Lung (tissue), 12 donors: ENCODE measurements around the gene SLC23A3. TPM values are rescaled to one million over a fixed set of nuclear protein-coding genes. Genes with fewer than 3 reads are reported as not detected.

Experiments
- ATAC-seq: fragments of 200-7000 bp; cut with Tn5 transposase; one replicate; pipeline ENCODE4 v1.9.1; 2020; ENCODE audit warnings: moderate number of reproducible peaks; ENCODE audit not compliant: insufficient read depth, low FRiP score
- DNase-seq, 3 donors: peaks; one replicate each; pipeline ENCODE4 v3.0.0-alpha.2; 2013 to 2017
- H3K27ac ChIP-seq, 2 donors: one replicate each; pipeline ENCODE4 v1.5.1; 2013; ENCODE audit warnings: mild to moderate bottlenecking in 2 of 2, moderate library complexity in 2 of 2, control low read depth in 1 of 2, inconsistent platforms in 1 of 2, low read depth in 1 of 2, low read length in 1 of 2
- H3K27me3 ChIP-seq, 3 donors: one replicate each; pipeline ENCODE4 v1.5.1; 2013; ENCODE audit warnings: low read length in 2 of 3; ENCODE audit not compliant: control insufficient read depth in 3 of 3, insufficient read depth in 3 of 3
- H3K36me3 ChIP-seq, 4 donors: one replicate each; pipeline ENCODE4 v1.5.1; 2013; ENCODE audit warnings: low read length in 4 of 4, mild to moderate bottlenecking in 1 of 4, moderate library complexity in 1 of 4; ENCODE audit not compliant: control insufficient read depth in 4 of 4, insufficient read depth in 4 of 4
- H3K4me1 ChIP-seq, 5 donors: one replicate each; pipeline ENCODE4 v1.5.1; 2013; ENCODE audit warnings: low read length in 5 of 5, mild to moderate bottlenecking in 2 of 5, moderate library complexity in 1 of 5; ENCODE audit not compliant: control insufficient read depth in 5 of 5, insufficient read depth in 5 of 5
- H3K4me3 ChIP-seq: one replicate; pipeline ENCODE4 v1.5.1; 2013; ENCODE audit warnings: mild to moderate bottlenecking, control low read depth, moderate library complexity
- H3K9ac ChIP-seq, 2 donors: one replicate each; pipeline ENCODE4 v1.5.1; 2013; ENCODE audit warnings: low read length in 2 of 2, control low read depth in 1 of 2; ENCODE audit not compliant: insufficient read depth in 1 of 2
- H3K9me3 ChIP-seq, 4 donors: one replicate each; pipeline ENCODE4 v1.5.1; 2013; ENCODE audit warnings: low read length in 3 of 4, mild to moderate bottlenecking in 1 of 4, moderate library complexity in 1 of 4; ENCODE audit not compliant: control insufficient read depth in 4 of 4, insufficient read depth in 3 of 4
- CTCF ChIP-seq: IDR thresholded peaks from 2 replicates; pipeline ENCODE4 v1.5.1; 2012; ENCODE audit warnings: mild to moderate bottlenecking; ENCODE audit errors: control extremely low read depth, extremely low read depth
- WGBS, 2 donors: extraction: QIAGEN DNeasy Blood & Tissue Kit; methylation state at CpG; one replicate each; pipeline ENCODE4 v1.1.7; 2013; 5-methylcytosine and 5-hydroxymethylcytosine counted together
- polyA plus RNA-seq, 2 donors: library from polyadenylated mRNA; stranded (reverse); fragments of 200-250 nt; gene quantifications; one replicate each; pipeline ENCODE4 v1.2.1, GENCODE V29; 2013
- total RNA-seq, 2 donors: library from RNA; depleted of rRNA in 1 of 2; stranded (reverse); fragments of >200 nt in 1 of 2; gene quantifications; one replicate each; pipeline ENCODE4 v1.2.1, GENCODE V29; 2014 to 2021
- donor health status: control.
- donor health status: control.
- donor health status: Bipolar disorder and iron deficiency.
- donor health status: healthy.
- donor health status: DM: yes; HTN: yes; CAD: no.

Gene SLC23A3
- total and polyA plus RNA-seq, 4 donors: 0.80 to 2.5 (median 1.9) TPM

GRCh38 chr2:219158586-219158985 lies 11.2 kb downstream of the SLC23A3 start:
- no peaks in the 10 kb centered on the region for H3K27me3 ChIP-seq
- no peak for TF ChIP-seq CTCF
- no peak for ATAC-seq
- no peak overlapping the region for H3K9ac ChIP-seq
- no peaks in the 10 kb centered on the region for H3K9me3 ChIP-seq
- 81 to 86% methylated on average over 3 of the region's 3 CpGs for WGBS, 2 donors
- peaks cover 3 to 10% (median 6%) of the 10 kb centered on the region in 4 donors for H3K36me3 ChIP-seq
- DNase-seq: no peak
- H3K4me1 ChIP-seq: peaks cover 0 to 5% (median 5%) of the 10 kb centered on the region in 5 donors
- H3K4me3 ChIP-seq: no peak overlapping the region
- no peak overlapping the region for H3K27ac ChIP-seq

- no peak overlapping the region for H3K4me3 ChIP-seq
- WGBS, 2 donors: 96% methylated on average over 4 of the region's 4 CpGs
Measured at GRCh38 chr2:219158025-219158424, 11.8 kb downstream of the SLC23A3 start.

GRCh38 chr2:219157396-219157795 lies 12.4 kb downstream of the SLC23A3 start:
- 89 to 94% methylated on average over 8 of the region's 8 CpGs for WGBS, 2 donors
- TF ChIP-seq CTCF: no peak
- Histone ChIP-seq H3K27me3 (no peaks in the 10 kb centered on the region), H3K4me3 (no peak overlapping the region), H3K9me3 (no peaks in the 10 kb centered on the region), H3K4me1 (peaks cover 0 to 5% (median 5%) of the 10 kb centered on the region in 5 donors), H3K36me3 (peaks cover 3 to 10% (median 6%) of the 10 kb centered on the region in 4 donors), H3K9ac (no peak overlapping the region), H3K27ac (no peak overlapping the region)
- ATAC-seq (no peak), DNase-seq (no peak)

More at GRCh38 chr2:219158025-219158424, 11.8 kb downstream of the SLC23A3 start:
- Histone ChIP-seq H3K4me1 (peaks cover 0 to 5% (median 5%) of the 10 kb centered on the region in 5 donors), H3K27me3 (no peaks in the 10 kb centered on the region), H3K27ac (no peak overlapping the region), H3K9ac (no peak overlapping the region), H3K9me3 (no peaks in the 10 kb centered on the region), H3K36me3 (peaks cover 3 to 10% (median 6%) of the 10 kb centered on the region in 4 donors)
- no peak for TF ChIP-seq CTCF
- ATAC-seq: no peak
- no peak for DNase-seq
